ENCODE measurements around the gene ADAMTSL1. TPM values are rescaled to one million over a fixed set of nuclear protein-coding genes. Genes with fewer than 3 reads are reported as not detected.

ADAMTSL1 gene
- total RNA-seq, 6 experiments from 2014 or later: 0.73 to 2.1 (median 0.89) TPM

DNA sequence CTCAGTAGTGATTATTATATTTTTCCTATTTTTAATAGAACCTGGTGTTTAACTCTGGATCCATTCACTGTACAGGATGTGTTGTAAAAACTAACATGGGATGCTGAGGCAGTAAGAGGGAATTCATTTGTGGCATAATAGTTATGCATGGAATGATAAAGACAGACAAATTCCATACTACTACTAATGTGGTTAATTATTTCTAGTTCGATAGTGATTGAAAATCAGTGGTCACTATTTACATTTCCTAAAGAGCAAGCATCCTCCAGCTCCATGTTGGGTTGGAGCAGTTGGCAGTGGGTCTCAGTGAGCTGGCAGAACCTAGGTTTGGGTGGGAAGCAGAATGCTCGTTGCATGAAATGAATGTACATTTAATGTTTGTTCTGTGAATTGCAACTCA, 436.5 kb downstream of the ADAMTSL1 start:
- intact Hi-C loops (cut with DNase I): no loop called here
- TF ChIP-seq, protein P1, sequence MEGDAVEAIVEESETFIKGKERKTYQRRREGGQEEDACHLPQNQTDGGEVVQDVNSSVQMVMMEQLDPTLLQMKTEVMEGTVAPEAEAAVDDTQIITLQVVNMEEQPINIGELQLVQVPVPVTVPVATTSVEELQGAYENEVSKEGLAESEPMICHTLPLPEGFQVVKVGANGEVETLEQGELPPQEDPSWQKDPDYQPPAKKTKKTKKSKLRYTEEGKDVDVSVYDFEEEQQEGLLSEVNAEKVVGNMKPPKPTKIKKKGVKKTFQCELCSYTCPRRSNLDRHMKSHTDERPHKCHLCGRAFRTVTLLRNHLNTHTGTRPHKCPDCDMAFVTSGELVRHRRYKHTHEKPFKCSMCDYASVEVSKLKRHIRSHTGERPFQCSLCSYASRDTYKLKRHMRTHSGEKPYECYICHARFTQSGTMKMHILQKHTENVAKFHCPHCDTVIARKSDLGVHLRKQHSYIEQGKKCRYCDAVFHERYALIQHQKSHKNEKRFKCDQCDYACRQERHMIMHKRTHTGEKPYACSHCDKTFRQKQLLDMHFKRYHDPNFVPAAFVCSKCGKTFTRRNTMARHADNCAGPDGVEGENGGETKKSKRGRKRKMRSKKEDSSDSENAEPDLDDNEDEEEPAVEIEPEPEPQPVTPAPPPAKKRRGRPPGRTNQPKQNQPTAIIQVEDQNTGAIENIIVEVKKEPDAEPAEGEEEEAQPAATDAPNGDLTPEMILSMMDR (IDR thresholded peaks at IDR 0.05): no peak
- no peak for TF ChIP-seq POLR2A (IDR thresholded peaks at IDR 0.05)
- DNase-seq: no peak
- Histone ChIP-seq H3K27me3 (no peaks in the 10 kb centered on the region), H3K9me3 (no peaks in the 10 kb centered on the region), H3K36me3 (no peaks in the 10 kb centered on the region), H3K4me1 (no peaks in the 10 kb centered on the region), H3K27ac (no peak overlapping the region), H3K4me3 (no peak overlapping the region)
- ATAC-seq: no peak
- WGBS (ENCODE audit: insufficient coverage, low coverage, low lambda C conversion rate, missing lambda C conversion rate): 46% methylated on average over 2 of the region's 2 CpGs

DNA sequence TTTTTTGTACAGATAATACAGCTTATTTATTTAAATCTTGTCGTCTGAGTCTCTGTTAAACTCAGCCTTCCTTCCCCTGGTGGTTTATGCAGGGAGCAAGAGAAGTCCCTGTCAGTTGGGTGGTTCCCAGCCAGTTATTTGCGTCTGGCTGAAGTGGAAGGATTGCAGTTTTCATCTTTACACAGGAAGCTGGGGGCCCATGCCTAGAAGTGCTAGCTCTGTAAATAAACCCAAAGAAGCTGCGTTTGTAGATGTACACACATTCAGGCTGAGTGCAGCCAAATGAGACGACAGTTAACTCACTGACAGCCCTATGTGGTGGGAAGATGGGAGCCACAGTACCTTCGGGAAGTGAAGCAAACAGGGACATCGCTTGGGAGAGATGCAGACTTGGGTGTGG, 437.0 kb downstream of the ADAMTSL1 start:
- Histone ChIP-seq H3K9me3 (no peaks in the 10 kb centered on the region), H3K27ac (no peak overlapping the region), H3K27me3 (no peaks in the 10 kb centered on the region), H3K36me3 (no peaks in the 10 kb centered on the region), H3K4me3 (no peak overlapping the region), H3K4me1 (no peaks in the 10 kb centered on the region)
- TF ChIP-seq POLR2A (IDR thresholded peaks at IDR 0.05): no peak
- TF ChIP-seq, protein P1 (IDR thresholded peaks at IDR 0.05): no peak
- DNase-seq (no peak), ATAC-seq (no peak)
- 25% methylated on average over 6 of the region's 6 CpGs for WGBS (ENCODE audit: insufficient coverage, low coverage, low lambda C conversion rate, missing lambda C conversion rate)
- intact Hi-C loops (cut with DNase I): no loop called here

DNA sequence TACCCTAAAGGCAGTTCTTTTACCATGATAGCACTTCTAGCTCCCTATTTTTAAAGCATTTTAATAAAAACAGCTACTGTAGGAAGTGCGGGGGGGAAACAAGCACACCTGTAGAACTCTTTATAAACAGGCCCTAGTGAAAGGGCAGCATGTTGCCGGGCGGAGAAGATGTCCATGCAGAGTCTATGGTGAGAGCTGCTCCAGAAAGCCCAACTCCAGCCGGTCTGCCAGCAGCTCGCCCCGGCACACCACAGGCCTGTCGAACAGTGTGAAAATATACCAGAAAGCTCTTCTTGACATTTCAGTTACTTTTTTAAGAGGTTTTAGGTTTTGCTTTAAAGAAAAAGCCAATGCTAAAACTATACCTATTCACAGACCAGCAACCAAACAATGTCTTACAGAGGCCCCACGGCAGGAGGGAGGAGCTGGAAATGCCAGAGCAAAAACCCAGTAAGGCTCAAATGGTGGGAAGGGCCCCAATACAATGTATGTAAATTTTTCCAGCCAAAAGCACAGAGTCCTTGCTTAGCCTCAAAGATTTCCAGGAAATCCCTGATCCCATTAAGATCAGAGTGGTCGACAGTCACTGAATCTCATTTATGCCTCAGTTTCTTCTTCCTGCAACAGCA, 437.9 kb downstream of the ADAMTSL1 start:
- Histone ChIP-seq H3K27me3 (no peaks in the 10 kb centered on the region), H3K4me3 (no peak overlapping the region), H3K36me3 (no peaks in the 10 kb centered on the region), H3K4me1 (no peaks in the 10 kb centered on the region), H3K27ac (no peak overlapping the region), H3K9me3 (no peaks in the 10 kb centered on the region)
- 77% methylated on average over 9 of the region's 9 CpGs for WGBS (ENCODE audit: insufficient coverage, low coverage, low lambda C conversion rate, missing lambda C conversion rate)
- no peak for DNase-seq
- no peak for TF ChIP-seq POLR2A (IDR thresholded peaks at IDR 0.05)
- TF ChIP-seq, protein P1 (IDR thresholded peaks at IDR 0.05): no peak
- no peak for ATAC-seq
- intact Hi-C loops (cut with DNase I): no loop called here

DNA sequence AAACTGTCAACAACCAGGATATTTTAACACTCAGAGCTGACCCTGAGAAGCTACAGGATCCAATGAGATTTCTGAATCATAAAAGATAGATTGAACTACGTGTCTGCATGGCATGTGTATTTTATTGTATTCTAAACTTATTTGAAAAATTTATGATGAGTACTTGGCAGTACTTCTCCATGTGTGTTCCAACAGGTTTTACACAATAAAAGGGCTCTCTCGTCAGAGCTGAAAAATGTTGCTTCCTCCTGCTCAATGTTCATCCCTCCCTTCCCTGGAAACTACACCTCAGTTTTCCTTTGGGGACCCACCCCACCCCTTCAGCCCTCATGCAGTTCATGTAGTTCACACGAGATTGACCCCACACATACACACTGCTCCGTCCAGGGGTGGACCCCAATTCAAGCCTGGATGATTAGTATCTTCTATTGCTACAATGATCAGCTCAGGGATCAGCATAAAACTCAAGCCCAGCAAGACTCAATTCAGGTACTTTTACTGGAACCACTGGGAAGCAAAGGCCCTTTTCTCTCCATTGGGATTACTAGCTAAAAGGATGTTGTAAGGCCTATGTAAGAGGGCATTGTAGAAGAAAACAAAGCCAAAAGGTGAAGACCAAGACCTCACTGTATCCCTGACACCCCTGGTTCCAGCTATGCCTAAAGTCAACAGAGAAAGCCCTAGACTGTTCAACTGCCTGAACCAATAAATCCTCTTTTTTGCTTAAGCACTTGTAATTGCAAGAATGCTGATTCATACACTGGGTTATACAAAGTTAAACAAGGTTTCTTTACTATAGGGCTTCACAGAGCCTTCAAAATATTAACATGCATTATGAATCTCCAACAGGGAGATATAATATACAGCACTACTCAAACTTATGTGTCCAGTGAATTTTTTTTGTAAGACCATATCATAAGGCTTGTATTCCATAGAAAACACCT, 446.5 kb downstream of the ADAMTSL1 start:
- no peak overlapping the region for H3K4me3 ChIP-seq
- no peaks in the 10 kb centered on the region for H3K36me3 ChIP-seq
- intact Hi-C loops (cut with DNase I): loop anchor here in 1 of 2 donors (10.0 kb wide), 1 partner anchor 56 kb away; no protein-coding TSS in a partner anchor
- no peak overlapping the region for H3K27ac ChIP-seq
- no peaks in the 10 kb centered on the region for H3K4me1 ChIP-seq
- DNase-seq (no peak), ATAC-seq (no peak)
- no peaks in the 10 kb centered on the region for H3K9me3 ChIP-seq
- WGBS (ENCODE audit: insufficient coverage, low coverage, low lambda C conversion rate, missing lambda C conversion rate): 42% methylated on average over 4 of the region's 4 CpGs
- H3K27me3 ChIP-seq: no peaks in the 10 kb centered on the region
- TF ChIP-seq, protein P1 (IDR thresholded peaks at IDR 0.05): no peak
- TF ChIP-seq POLR2A (IDR thresholded peaks at IDR 0.05): no peak

Data from right lobe of liver (tissue), 6 donors.